Lung (tissue), 12 donors: ENCODE results near the gene PIP5K1B. TPM values are rescaled to one million over a fixed set of nuclear protein-coding genes. Genes with fewer than 3 reads are reported as not detected.

ENCODE experiments used
- ATAC-seq: fragments of 200-7000 bp; cut with Tn5 transposase; one replicate; pipeline ENCODE4 v1.9.1; 2020; ENCODE audit warnings: moderate number of reproducible peaks; ENCODE audit not compliant: insufficient read depth, low FRiP score
- DNase-seq, 3 donors: peaks; one replicate each; pipeline ENCODE4 v3.0.0-alpha.2; 2013 to 2017
- H3K27ac ChIP-seq, 2 donors: one replicate each; pipeline ENCODE4 v1.5.1; 2013; ENCODE audit warnings: mild to moderate bottlenecking in 2 of 2, moderate library complexity in 2 of 2, control low read depth in 1 of 2, inconsistent platforms in 1 of 2, low read depth in 1 of 2, low read length in 1 of 2
- H3K27me3 ChIP-seq, 3 donors: one replicate each; pipeline ENCODE4 v1.5.1; 2013; ENCODE audit warnings: low read length in 2 of 3; ENCODE audit not compliant: control insufficient read depth in 3 of 3, insufficient read depth in 3 of 3
- H3K36me3 ChIP-seq, 4 donors: one replicate each; pipeline ENCODE4 v1.5.1; 2013; ENCODE audit warnings: low read length in 4 of 4, mild to moderate bottlenecking in 1 of 4, moderate library complexity in 1 of 4; ENCODE audit not compliant: control insufficient read depth in 4 of 4, insufficient read depth in 4 of 4
- H3K4me1 ChIP-seq, 5 donors: one replicate each; pipeline ENCODE4 v1.5.1; 2013; ENCODE audit warnings: low read length in 5 of 5, mild to moderate bottlenecking in 2 of 5, moderate library complexity in 1 of 5; ENCODE audit not compliant: control insufficient read depth in 5 of 5, insufficient read depth in 5 of 5
- H3K4me3 ChIP-seq: one replicate; pipeline ENCODE4 v1.5.1; 2013; ENCODE audit warnings: mild to moderate bottlenecking, control low read depth, moderate library complexity
- H3K9ac ChIP-seq, 2 donors: one replicate each; pipeline ENCODE4 v1.5.1; 2013; ENCODE audit warnings: low read length in 2 of 2, control low read depth in 1 of 2; ENCODE audit not compliant: insufficient read depth in 1 of 2
- H3K9me3 ChIP-seq, 4 donors: one replicate each; pipeline ENCODE4 v1.5.1; 2013; ENCODE audit warnings: low read length in 3 of 4, mild to moderate bottlenecking in 1 of 4, moderate library complexity in 1 of 4; ENCODE audit not compliant: control insufficient read depth in 4 of 4, insufficient read depth in 3 of 4
- CTCF ChIP-seq: IDR thresholded peaks from 2 replicates; pipeline ENCODE4 v1.5.1; 2012; ENCODE audit warnings: mild to moderate bottlenecking; ENCODE audit errors: control extremely low read depth, extremely low read depth
- WGBS, 2 donors: extraction: QIAGEN DNeasy Blood & Tissue Kit; methylation state at CpG; one replicate each; pipeline ENCODE4 v1.1.7; 2013; 5-methylcytosine and 5-hydroxymethylcytosine counted together
- polyA plus RNA-seq, 2 donors: library from polyadenylated mRNA; stranded (reverse); fragments of 200-250 nt; gene quantifications; one replicate each; pipeline ENCODE4 v1.2.1, GENCODE V29; 2013
- total RNA-seq, 2 donors: library from RNA; depleted of rRNA in 1 of 2; stranded (reverse); fragments of >200 nt in 1 of 2; gene quantifications; one replicate each; pipeline ENCODE4 v1.2.1, GENCODE V29; 2014 to 2021
- donor health status: control.
- donor health status: control.
- donor health status: Bipolar disorder and iron deficiency.
- donor health status: healthy.
- donor health status: DM: yes; HTN: yes; CAD: no.

The PIP5K1B gene
- total and polyA plus RNA-seq, 4 donors: 6.6 to 28.2 (median 15.6) TPM

- no peaks in the 10 kb centered on the region for H3K9me3 ChIP-seq
- peak in 2 of 3 donors; percentile 25 to 55 for DNase-seq
- peak overlapping the region; percentile 44 to 69 for H3K27ac ChIP-seq
- H3K27me3 ChIP-seq: no peaks in the 10 kb centered on the region
- 43 to 60% methylated on average over 5 of the region's 5 CpGs for WGBS, 2 donors
- no peak overlapping the region for H3K4me3 ChIP-seq
- peaks cover 0 to 23% (median 3%) of the 10 kb centered on the region in 5 donors for H3K4me1 ChIP-seq
- no peaks in the 10 kb centered on the region for H3K36me3 ChIP-seq
- no peak for TF ChIP-seq CTCF
- no peak overlapping the region for H3K9ac ChIP-seq
- no peak for ATAC-seq
Observed at GRCh38 chr9:68998812-68999211, 293.8 kb downstream of the PIP5K1B start.

- WGBS, 2 donors: 39% methylated on average over 10 of the region's 10 CpGs
- no peaks in the 10 kb centered on the region for H3K9me3 ChIP-seq
- peak; percentile 73 for TF ChIP-seq CTCF
- ATAC-seq (peak; percentile 82), DNase-seq (peak; percentile 74 to 86 (median 82))
- peaks cover 0 to 25% (median 3%) of the 10 kb centered on the region in 5 donors for H3K4me1 ChIP-seq
- no peak overlapping the region for H3K4me3 ChIP-seq
- no peak overlapping the region for H3K9ac ChIP-seq
- H3K27me3 ChIP-seq: no peaks in the 10 kb centered on the region
- H3K27ac ChIP-seq: peak overlapping the region in 1 of 2 donors; percentile 20
- H3K36me3 ChIP-seq: no peaks in the 10 kb centered on the region
Observed at GRCh38 chr9:68999393-69000105, 294.5 kb downstream of the PIP5K1B start.

GRCh38 chr9:69001921-69002320 lies 296.9 kb downstream of the PIP5K1B start:
- Histone ChIP-seq H3K27ac (no peak overlapping the region), H3K36me3 (peaks cover 0 to 2% (median 0%) of the 10 kb centered on the region in 4 donors), H3K9ac (no peak overlapping the region), H3K4me1 (peaks cover 0 to 25% (median 3%) of the 10 kb centered on the region in 5 donors), H3K27me3 (no peaks in the 10 kb centered on the region), H3K9me3 (no peaks in the 10 kb centered on the region), H3K4me3 (no peak overlapping the region)
- TF ChIP-seq CTCF: no peak
- ATAC-seq: no peak
- DNase-seq: no peak
- WGBS, 2 donors: 72 to 73% methylated on average over 8 of the region's 8 CpGs
